Left colon (tissue), 2 donors: ENCODE measurements around the gene TRAF5. TPM values are rescaled to one million over a fixed set of nuclear protein-coding genes. Genes with fewer than 3 reads are reported as not detected.
"Not testable (repeated sequence)": the region's sequence is repeated elsewhere in the genome, so short reads cannot be mapped to it uniquely, and the experiment has no call there.

Source experiments
- ATAC-seq: fragments of 200-7000 bp; cut with Tn5 transposase; one replicate; pipeline ENCODE4 v1.9.1; 2020; ENCODE audit warnings: mild to moderate bottlenecking, moderate library complexity
- DNase-seq, 2 donors: peaks; one replicate each; pipeline ENCODE4 v3.0.0-alpha.2; 2020
- intact Hi-C, 2 donors: fragments of 100-400 bp; cut with DNase I in 1 of 2; cut with micrococcal nuclease in 1 of 2; formaldehyde crosslinking; loops; one replicate each; pipeline versions ENCODE4 v1.11.2 to v1.14.0; 2022; cut with DNase I, micrococcal nuclease
- long read RNA-seq: library from polyadenylated mRNA; unstranded; transcript quantifications from one replicate; pipeline ENCODE4 v2.0.0, GENCODE V29; 2021
- total RNA-seq, 2 donors: library from RNA; stranded (reverse); fragmentation: NEBNext Ultra II Directional; extraction: Animal tissue kit (Norgen Biotek cat#: 25700); gene quantifications; one replicate each; pipeline ENCODE4 v1.2.1, GENCODE V29; 2021
- donor health status: DM: no; HTN: no; CAD: no.
- donor health status: DM: yes; HTN: yes; CAD: no.

TRAF5 gene
- total RNA-seq: 10 to 100 TPM; 15.0 to 16.2 TPM
- long read RNA-seq, partial matches to known transcripts: 0 of 4 reads
- long read RNA-seq, other reads (novel, unspliced or antisense): 2 of 4 reads

- peak in 1 of 2 donors; percentile 75 for DNase-seq
- peak; percentile 71 for ATAC-seq
- intact Hi-C loops: loop anchor here in 1 of 2 donors (10.0 kb wide), 2 partner anchors 148 to 188 kb away; no protein-coding TSS in a partner anchor
Measured at GRCh38 chr1:211326528-211327345, at the start of gene TRAF5. Gene TRAF5 (plus strand): TSS chr1:211326833. CDS start chr1:211353240, 26,407 bp downstream.

GRCh38 chr1:211279340-211279739, 47.3 kb upstream of the TRAF5 start:
- intact Hi-C loops: no loop called here
- ATAC-seq (no peak), DNase-seq (no peak)

GRCh38 chr1:211280910-211281309, 45.7 kb upstream of the TRAF5 start:
- DNase-seq (no peak), ATAC-seq (no peak)
- intact Hi-C loops: no loop called here

DNA sequence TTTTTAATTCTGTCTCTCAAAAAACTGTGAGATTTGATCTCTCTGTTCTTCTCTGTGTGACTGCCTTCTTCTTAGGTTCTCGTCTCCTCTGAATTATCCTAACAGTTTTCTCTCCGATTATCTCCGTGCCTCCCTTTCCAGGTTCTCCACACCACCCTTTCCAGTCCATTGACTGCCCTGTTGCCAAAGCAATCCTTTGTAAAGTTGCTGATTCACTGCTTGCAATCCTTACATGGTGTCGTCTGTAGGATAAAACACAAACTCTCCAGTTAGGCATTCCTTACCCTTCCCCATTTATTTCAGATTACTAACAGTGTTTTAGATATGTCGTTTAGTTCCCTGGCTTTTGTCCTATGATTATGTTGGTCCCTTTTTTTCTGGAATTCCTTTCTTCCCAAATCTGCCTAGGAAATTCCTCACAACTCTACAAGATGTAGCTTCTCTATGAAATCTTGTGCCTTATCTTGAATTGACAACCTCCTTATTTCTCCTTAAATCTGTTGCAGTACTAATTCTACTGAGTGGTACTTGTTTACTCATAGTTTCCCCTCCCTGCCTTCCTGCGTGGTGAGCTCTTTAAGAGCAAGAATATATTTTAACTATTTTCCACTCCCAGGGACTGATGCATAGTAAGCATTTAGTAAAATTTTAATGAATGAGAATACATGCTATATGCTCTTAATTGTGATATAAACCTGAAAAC, 45.2 kb upstream of the TRAF5 start:
- no peak for ATAC-seq
- DNase-seq: no peak
- intact Hi-C loops: no loop called here

DNA sequence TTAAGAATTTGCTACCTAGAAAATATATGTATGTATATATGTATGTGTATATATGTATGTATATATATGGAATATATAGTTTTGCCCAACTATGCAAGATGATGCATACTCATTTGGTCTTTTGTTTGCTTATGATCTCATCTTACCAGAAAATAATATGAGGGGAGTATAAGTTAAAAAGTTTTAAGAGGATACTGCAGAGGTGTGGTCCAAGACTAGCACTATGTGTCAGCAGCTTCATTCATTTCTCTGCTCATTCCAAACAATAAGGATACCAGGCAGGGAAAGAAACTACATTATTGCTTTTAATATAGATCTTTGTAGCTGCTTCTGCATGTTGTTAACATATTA, 44.6 kb upstream of the TRAF5 start:
- intact Hi-C loops: no loop called here
- ATAC-seq: no peak
- no peak for DNase-seq

GRCh38 chr1:211285196-211285595, 41.4 kb upstream of the TRAF5 start:
- intact Hi-C loops: no loop called here
- ATAC-seq (no peak), DNase-seq (no peak)

DNA sequence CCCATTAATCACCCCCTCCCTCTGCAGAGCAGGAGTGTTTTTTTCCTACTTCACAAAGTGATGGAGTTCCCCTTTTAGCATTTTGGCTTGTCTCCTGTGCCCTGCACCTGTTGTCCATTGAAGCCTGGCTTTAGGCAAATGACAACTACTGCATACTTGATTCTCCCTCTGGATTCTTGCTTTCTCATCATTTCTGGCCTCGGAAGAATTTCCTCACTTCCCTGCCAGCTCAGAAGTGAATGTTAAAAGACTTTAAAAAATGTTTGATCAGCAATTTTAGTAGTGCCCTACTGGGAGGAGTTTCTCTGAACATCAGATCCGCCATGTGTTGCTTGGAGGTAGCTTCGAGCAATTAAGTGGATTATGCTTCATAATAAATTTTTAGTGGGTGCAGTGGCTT, 39.4 kb upstream of the TRAF5 start:
- intact Hi-C loops: no loop called here
- DNase-seq: no peak
- ATAC-seq: no peak

DNA sequence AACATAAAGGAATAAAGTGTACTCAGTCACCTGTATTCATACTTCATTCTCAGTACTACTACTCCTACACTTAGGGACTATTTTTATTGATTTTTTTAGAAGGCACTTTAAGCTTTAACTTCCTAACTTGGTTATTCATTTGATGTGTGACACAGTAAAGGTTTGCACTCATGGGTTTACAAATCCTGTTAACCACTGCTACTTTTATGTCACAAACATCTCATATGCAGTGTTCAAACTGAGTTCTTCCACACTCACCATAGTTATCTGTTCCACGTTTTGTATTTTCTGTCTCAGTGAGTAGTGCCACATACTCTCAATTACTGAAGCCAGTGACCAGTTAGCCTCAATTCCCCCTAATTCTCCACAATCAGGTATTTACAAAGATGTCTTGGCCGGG, 34.2 kb upstream of the TRAF5 start:
- DNase-seq (no peak), ATAC-seq (no peak)
- intact Hi-C loops: no loop called here

- DNase-seq (no peak), ATAC-seq (no peak)
- intact Hi-C loops: no loop called here
Measured at GRCh38 chr1:211296396-211296795, 30.2 kb upstream of the TRAF5 start.

DNA sequence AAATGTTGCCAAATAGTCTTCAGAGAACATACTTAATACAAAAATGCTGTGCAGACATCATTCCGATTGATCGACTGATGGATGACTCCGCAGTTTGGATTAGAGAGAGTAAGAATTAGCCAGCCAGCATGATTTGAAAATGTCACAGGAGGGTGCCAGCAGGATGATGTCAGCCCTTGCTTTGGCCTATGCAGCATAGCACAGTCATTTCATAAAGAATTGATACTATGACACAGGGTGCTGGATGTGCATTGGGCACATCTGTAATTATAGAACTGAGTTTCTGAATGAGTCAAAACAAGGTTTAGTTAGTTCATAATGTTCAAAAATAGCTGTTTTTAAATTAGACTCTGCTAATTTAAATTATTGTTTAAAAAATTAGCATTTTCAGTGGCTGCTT, 21.6 kb upstream of the TRAF5 start:
- intact Hi-C loops: no loop called here
- no peak for ATAC-seq
- DNase-seq: no peak

- ATAC-seq (no peak), DNase-seq (no peak)
- intact Hi-C loops: no loop called here
Measured at GRCh38 chr1:211309617-211310016, 17.0 kb upstream of the TRAF5 start.

- intact Hi-C loops: no loop called here
- ATAC-seq: no peak
- no peak for DNase-seq
Measured at GRCh38 chr1:211313392-211313791, 13.2 kb upstream of the TRAF5 start.

- DNase-seq (no peak), ATAC-seq (no peak)
- intact Hi-C loops: no loop called here
Measured at GRCh38 chr1:211318576-211319280, 7.9 kb upstream of the TRAF5 start.

GRCh38 chr1:211319892-211320291, 6.7 kb upstream of the TRAF5 start:
- ATAC-seq: no peak
- intact Hi-C loops: loop anchor here in 1 of 2 donors (10.0 kb wide), 2 partner anchors 155 to 195 kb away; no protein-coding TSS in a partner anchor
- no peak for DNase-seq

DNA sequence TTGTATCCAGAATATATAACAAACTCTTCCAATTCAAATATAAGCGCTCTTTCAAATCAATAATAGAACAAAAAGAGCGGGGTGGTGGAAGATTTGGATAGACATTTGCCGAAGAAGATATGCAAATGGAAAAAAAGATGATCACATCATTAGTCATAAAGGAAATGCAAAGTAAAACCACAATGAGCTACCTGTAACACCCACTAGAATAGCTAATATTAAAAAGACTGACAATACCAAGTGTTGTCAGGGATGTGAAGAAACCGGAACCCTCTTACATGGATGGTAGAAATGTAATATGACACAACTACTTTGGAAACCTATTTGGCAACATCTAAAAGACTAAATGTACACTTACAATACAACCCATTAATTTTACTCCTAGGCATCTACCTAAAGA, 5.7 kb upstream of the TRAF5 start:
- ATAC-seq (no peak), DNase-seq (no peak)
- intact Hi-C loops: loop anchor here in 1 of 2 donors (10.0 kb wide), 2 partner anchors 154 to 194 kb away; no protein-coding TSS in a partner anchor

- DNase-seq, ATAC-seq: not testable (repeated sequence)
- intact Hi-C loops: loop anchor here in 1 of 2 donors (10.0 kb wide), 2 partner anchors 153 to 193 kb away; no protein-coding TSS in a partner anchor
Measured at GRCh38 chr1:211321646-211322045, 5.0 kb upstream of the TRAF5 start.

- intact Hi-C loops: loop anchor here in 1 of 2 donors (10.0 kb wide), 2 partner anchors 151 to 191 kb away; no protein-coding TSS in a partner anchor
- peak; percentile 64 for ATAC-seq
- peak in 1 of 2 donors; percentile 72 for DNase-seq
Measured at GRCh38 chr1:211323156-211324063, 3.2 kb upstream of the TRAF5 start.
